Muscle of back (tissue), 11 donors: ENCODE measurements around the gene LARGE1. TPM values are rescaled to one million over a fixed set of nuclear protein-coding genes. Genes with fewer than 3 reads are reported as not detected.

Source experiments
- DNase-seq, 3 donors: peaks; one replicate each; pipeline versions ENCODE4 v3.0.0 to v3.0.0-alpha.2; 2013
- polyA plus RNA-seq, 10 donors: library from polyadenylated mRNA; unstranded; fragments of 120-200 nt; gene quantifications; one replicate each; pipeline ENCODE4 v1.2.1, GENCODE V29; 2013; ENCODE audit not compliant: insufficient read length in 10 of 10

Gene LARGE1
- polyA plus RNA-seq, 10 donors = 8.4 to 12.9 (median 10.3) TPM

GRCh38 chr22:33914699-33915098 is 5.6 kb downstream of the LARGE1 start:
- DNase-seq = no peak

GRCh38 chr22:33914131-33914530 is 6.1 kb downstream of the LARGE1 start:
- DNase-seq = no peak

- DNase-seq = no peak
Measured at GRCh38 chr22:33913188-33913587, 7.1 kb downstream of the LARGE1 start.

- DNase-seq = peak in 1 of 3 donors; percentile 35
Measured at GRCh38 chr22:33909911-33910310, 10.4 kb downstream of the LARGE1 start.

- peak in 1 of 3 donors; percentile 11 for DNase-seq
Measured at GRCh38 chr22:33909075-33909458, 11.2 kb downstream of the LARGE1 start.

GRCh38 chr22:33908171-33909074 is 11.9 kb downstream of the LARGE1 start:
- no peak for DNase-seq

- no peak for DNase-seq
Measured at GRCh38 chr22:33906954-33907353, 13.3 kb downstream of the LARGE1 start.

GRCh38 chr22:33906475-33906874 is 13.8 kb downstream of the LARGE1 start:
- no peak for DNase-seq

GRCh38 chr22:33903012-33903411 is 17.3 kb downstream of the LARGE1 start:
- no peak for DNase-seq

- DNase-seq = no peak
Measured at GRCh38 chr22:33902073-33902472, 18.2 kb downstream of the LARGE1 start.

- DNase-seq = no peak
Measured at GRCh38 chr22:33898121-33898520, 22.2 kb downstream of the LARGE1 start.

- no peak for DNase-seq
Measured at GRCh38 chr22:33897448-33897835, 22.8 kb downstream of the LARGE1 start.

GRCh38 chr22:33896575-33897447 is 23.5 kb downstream of the LARGE1 start:
- DNase-seq = no peak

- DNase-seq = no peak
Measured at GRCh38 chr22:33896154-33896553, 24.1 kb downstream of the LARGE1 start.

GRCh38 chr22:33895444-33895843 is 24.8 kb downstream of the LARGE1 start:
- no peak for DNase-seq

GRCh38 chr22:33894515-33894914 is 25.8 kb downstream of the LARGE1 start:
- DNase-seq = no peak

- DNase-seq = no peak
Measured at GRCh38 chr22:33894036-33894435, 26.2 kb downstream of the LARGE1 start.

GRCh38 chr22:33893512-33893911 is 26.8 kb downstream of the LARGE1 start:
- DNase-seq = no peak

- no peak for DNase-seq
Measured at GRCh38 chr22:33891992-33892391, 28.3 kb downstream of the LARGE1 start.

GRCh38 chr22:33891455-33891854 is 28.8 kb downstream of the LARGE1 start:
- DNase-seq = no peak

GRCh38 chr22:33889748-33890147 is 30.5 kb downstream of the LARGE1 start:
- no peak for DNase-seq

- DNase-seq = no peak
Measured at GRCh38 chr22:33888821-33889220, 31.5 kb downstream of the LARGE1 start.

GRCh38 chr22:33887173-33887572 is 33.1 kb downstream of the LARGE1 start:
- no peak for DNase-seq
